ENCODE data around the gene SASH1.

Gene SASH1

GRCh38 chr6:148414092-148414489 lies 71.5 kb downstream of the SASH1 start:
- no peaks in the 10 kb centered on the region for H3K4me1 ChIP-seq (ENCODE audit: insufficient read depth, low read length, severe bottlenecking)
- TF ChIP-seq EZH2 (IDR thresholded peaks at IDR 0.05; ENCODE audit: borderline replicate concordance, low read length): no peak
- TF ChIP-seq, protein P1, sequence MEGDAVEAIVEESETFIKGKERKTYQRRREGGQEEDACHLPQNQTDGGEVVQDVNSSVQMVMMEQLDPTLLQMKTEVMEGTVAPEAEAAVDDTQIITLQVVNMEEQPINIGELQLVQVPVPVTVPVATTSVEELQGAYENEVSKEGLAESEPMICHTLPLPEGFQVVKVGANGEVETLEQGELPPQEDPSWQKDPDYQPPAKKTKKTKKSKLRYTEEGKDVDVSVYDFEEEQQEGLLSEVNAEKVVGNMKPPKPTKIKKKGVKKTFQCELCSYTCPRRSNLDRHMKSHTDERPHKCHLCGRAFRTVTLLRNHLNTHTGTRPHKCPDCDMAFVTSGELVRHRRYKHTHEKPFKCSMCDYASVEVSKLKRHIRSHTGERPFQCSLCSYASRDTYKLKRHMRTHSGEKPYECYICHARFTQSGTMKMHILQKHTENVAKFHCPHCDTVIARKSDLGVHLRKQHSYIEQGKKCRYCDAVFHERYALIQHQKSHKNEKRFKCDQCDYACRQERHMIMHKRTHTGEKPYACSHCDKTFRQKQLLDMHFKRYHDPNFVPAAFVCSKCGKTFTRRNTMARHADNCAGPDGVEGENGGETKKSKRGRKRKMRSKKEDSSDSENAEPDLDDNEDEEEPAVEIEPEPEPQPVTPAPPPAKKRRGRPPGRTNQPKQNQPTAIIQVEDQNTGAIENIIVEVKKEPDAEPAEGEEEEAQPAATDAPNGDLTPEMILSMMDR (IDR thresholded peaks at IDR 0.05; ENCODE audit: low read length): no peak
- H3K9me3 ChIP-seq (ENCODE audit: low read length): no peaks in the 10 kb centered on the region
- H3K9ac ChIP-seq (ENCODE audit: low read length): no peak overlapping the region
- no peaks in the 10 kb centered on the region for H3F3A ChIP-seq (ENCODE audit: insufficient read depth, low read length)
- H3K4me2 ChIP-seq (ENCODE audit: low read length): no peak overlapping the region
- no peak overlapping the region for H3K27ac ChIP-seq (ENCODE audit: low read depth, low read length, poor library complexity, severe bottlenecking)
- H3K79me2 ChIP-seq (ENCODE audit: insufficient read depth, low read length): no peaks in the 10 kb centered on the region
- no peaks in the 10 kb centered on the region for H3K9me2 ChIP-seq (ENCODE audit: low read depth, low read length)
- H3K4me3 ChIP-seq (ENCODE audit: low read depth, low read length, poor library complexity, severe bottlenecking): no peak overlapping the region
- no peaks in the 10 kb centered on the region for H4K20me1 ChIP-seq (ENCODE audit: insufficient read depth, low read length)
- H2AFZ ChIP-seq (ENCODE audit: low read length): no peak overlapping the region
- no peaks in the 10 kb centered on the region for H3K27me3 ChIP-seq (ENCODE audit: insufficient read depth, low read length)
- no peaks in the 10 kb centered on the region for H3K36me3 ChIP-seq (ENCODE audit: insufficient read depth, low read length)

- Histone ChIP-seq H2AFZ (ENCODE audit: low read length) (no peak overlapping the region), H4K20me1 (ENCODE audit: insufficient read depth, low read length) (no peaks in the 10 kb centered on the region), H3K79me2 (ENCODE audit: insufficient read depth, low read length) (no peaks in the 10 kb centered on the region), H3K36me3 (ENCODE audit: insufficient read depth, low read length) (no peaks in the 10 kb centered on the region), H3K9me3 (ENCODE audit: low read length) (no peaks in the 10 kb centered on the region), H3K27me3 (ENCODE audit: insufficient read depth, low read length) (no peaks in the 10 kb centered on the region), H3K4me2 (ENCODE audit: low read length) (no peak overlapping the region), H3K4me3 (ENCODE audit: low read depth, low read length, poor library complexity, severe bottlenecking) (no peak overlapping the region), H3K9ac (ENCODE audit: low read length) (no peak overlapping the region), H3K4me1 (ENCODE audit: insufficient read depth, low read length, severe bottlenecking) (no peaks in the 10 kb centered on the region), H3F3A (ENCODE audit: insufficient read depth, low read length) (no peaks in the 10 kb centered on the region), H3K9me2 (ENCODE audit: low read depth, low read length) (no peaks in the 10 kb centered on the region), H3K27ac (ENCODE audit: low read depth, low read length, poor library complexity, severe bottlenecking) (no peak overlapping the region)
- TF ChIP-seq EZH2 (IDR thresholded peaks at IDR 0.05; ENCODE audit: borderline replicate concordance, low read length): no peak
- TF ChIP-seq, protein P1 (IDR thresholded peaks at IDR 0.05; ENCODE audit: low read length): no peak
Observed at GRCh38 chr6:148414836-148415235, 72.2 kb downstream of the SASH1 start.

GRCh38 chr6:148415511-148416260 lies 73.0 kb downstream of the SASH1 start:
- Histone ChIP-seq H3F3A (ENCODE audit: insufficient read depth, low read length) (no peaks in the 10 kb centered on the region), H3K27ac (ENCODE audit: low read depth, low read length, poor library complexity, severe bottlenecking) (no peak overlapping the region), H3K9ac (ENCODE audit: low read length) (no peak overlapping the region), H3K79me2 (ENCODE audit: insufficient read depth, low read length) (no peaks in the 10 kb centered on the region), H4K20me1 (ENCODE audit: insufficient read depth, low read length) (no peaks in the 10 kb centered on the region), H3K4me2 (ENCODE audit: low read length) (no peak overlapping the region), H3K4me1 (ENCODE audit: insufficient read depth, low read length, severe bottlenecking) (no peaks in the 10 kb centered on the region), H3K4me3 (ENCODE audit: low read depth, low read length, poor library complexity, severe bottlenecking) (no peak overlapping the region), H2AFZ (ENCODE audit: low read length) (no peak overlapping the region), H3K9me3 (ENCODE audit: low read length) (no peaks in the 10 kb centered on the region), H3K36me3 (ENCODE audit: insufficient read depth, low read length) (no peaks in the 10 kb centered on the region), H3K9me2 (ENCODE audit: low read depth, low read length) (no peaks in the 10 kb centered on the region), H3K27me3 (ENCODE audit: insufficient read depth, low read length) (no peaks in the 10 kb centered on the region)
- no peak for TF ChIP-seq EZH2 (IDR thresholded peaks at IDR 0.05; ENCODE audit: borderline replicate concordance, low read length)
- TF ChIP-seq, protein P1 (IDR thresholded peaks at IDR 0.05; ENCODE audit: low read length): no peak
